GM19025 (cell line): ENCODE measurements around the gene FEZF1.

Experiments used
- ATAC-seq: cut with Tn5 transposase; IDR thresholded peaks from one replicate; pipeline ENCODE4 v1.9.1; 2021; ENCODE audit warnings: mild to moderate bottlenecking, low read depth, moderate library complexity; ENCODE audit not compliant: unreplicated experiment

The FEZF1 gene

GRCh38 chr7:122273117-122273516 is 31.4 kb downstream of the FEZF1 start:
- ATAC-seq: no peak

GRCh38 chr7:122269241-122269640 is 35.3 kb downstream of the FEZF1 start:
- ATAC-seq: no peak

DNA sequence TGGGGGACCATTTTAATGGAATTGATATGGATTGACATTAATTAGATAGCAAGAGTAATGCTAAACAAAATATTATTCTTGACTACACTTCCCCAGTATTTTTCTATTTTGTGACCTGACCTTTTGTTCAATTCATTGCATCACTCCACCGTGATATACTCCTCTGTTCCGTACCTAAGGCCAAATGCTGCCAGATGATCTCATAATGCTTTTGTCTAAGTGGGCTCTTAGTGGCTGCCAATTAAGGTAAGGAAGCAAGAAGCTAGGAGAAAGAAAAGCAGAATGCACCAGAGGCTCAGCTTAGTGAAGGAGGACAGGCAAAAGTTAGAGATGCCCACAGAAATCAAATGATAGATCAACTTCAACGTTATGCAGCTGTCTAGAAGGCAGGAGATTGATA is 36.4 kb downstream of the FEZF1 start:
- no peak for ATAC-seq

DNA sequence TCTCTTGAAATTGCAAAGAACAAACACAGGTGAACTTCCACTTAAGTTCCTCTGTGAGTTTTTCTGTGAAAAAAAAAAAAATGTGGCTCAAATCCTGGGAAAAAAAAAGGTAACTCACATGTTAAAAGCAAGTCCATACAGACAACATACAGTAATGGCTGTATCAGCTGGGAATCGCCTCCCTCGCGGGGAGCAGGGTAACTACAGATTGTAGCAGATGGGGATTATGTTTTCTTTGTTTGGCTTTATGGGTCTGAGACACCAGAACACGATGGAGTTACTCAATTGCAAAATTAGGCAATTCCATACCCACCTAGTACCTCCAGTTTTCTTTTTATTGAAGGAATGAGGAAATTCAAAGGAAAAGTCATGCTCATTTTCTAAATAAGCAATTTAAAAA is 42.3 kb downstream of the FEZF1 start:
- no peak for ATAC-seq

DNA sequence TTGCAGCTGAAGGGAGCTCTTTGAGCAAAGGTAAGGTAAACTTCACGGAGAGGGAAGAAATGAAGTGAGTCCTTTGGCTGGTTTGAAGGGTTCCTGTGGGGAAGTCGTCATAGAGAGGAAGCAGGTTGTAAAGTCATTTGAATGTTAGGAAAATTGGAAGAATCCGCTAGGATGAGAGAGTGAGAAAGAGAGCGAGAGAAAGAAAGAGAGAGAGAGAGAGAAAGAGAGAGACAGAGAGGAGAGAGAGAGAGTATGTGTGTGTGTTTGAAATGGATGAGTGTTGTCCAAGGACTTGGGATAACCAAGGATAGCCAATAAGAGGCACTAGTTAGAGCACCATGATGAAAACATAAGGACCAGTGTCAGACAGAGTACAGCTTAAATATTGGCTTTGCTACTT is 43.1 kb downstream of the FEZF1 start:
- ATAC-seq: no peak

DNA sequence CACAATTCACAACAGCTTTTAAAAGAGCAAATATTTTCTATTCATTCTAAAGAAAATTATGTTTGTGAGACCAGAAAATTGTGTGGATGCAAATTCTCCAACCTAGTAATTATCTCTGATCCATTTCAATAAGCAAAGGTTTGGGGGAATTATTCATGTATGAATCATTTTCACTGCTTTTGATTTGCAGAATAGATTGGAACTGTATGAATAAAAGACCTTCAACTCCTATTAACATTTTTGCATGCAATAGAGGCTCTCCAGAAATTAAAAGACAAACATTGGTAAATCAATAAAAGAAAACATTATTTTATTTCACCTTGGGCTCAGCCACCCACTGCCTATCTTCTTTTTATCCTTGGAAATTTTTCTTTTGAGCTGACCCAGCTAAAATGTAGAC is 43.5 kb downstream of the FEZF1 start:
- ATAC-seq: no peak

DNA sequence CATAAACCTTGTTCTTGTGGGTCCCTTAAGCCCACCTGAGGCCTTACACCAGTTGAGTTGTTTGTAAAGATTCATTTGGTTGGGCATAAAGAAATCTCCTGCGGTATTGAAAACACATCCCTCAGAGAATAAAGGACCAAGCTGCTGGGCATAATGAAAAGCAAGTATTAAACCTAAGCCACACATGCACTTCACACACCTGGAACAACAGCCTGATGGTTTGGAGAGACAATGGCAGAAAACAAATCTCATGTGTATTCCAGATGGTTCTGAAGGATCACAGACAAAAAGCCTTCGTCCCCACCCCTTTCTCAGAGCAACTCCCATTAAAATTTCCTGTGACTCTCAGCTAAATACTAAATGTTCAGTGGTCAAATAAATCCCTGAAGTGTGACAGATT is 44.2 kb downstream of the FEZF1 start:
- no peak for ATAC-seq

DNA sequence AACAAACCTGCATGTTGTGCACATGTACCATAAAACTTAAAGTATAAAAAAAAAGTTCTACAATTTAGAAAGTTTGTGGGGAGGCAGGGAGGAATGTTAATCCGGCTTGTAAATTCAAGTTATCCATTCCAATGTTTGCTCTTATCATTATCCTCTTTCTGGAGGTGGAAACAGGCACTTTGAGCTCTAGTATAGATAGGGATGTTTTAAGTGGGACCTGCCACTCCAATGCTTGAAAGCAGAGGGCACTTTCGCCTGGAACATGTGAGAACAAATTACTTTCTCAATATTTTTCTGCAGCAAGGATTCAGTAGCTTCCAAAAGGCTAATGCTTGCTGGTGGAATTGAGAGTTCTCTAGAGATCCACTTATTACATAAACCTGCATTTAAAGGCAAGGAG is 45.6 kb downstream of the FEZF1 start:
- no peak for ATAC-seq

- ATAC-seq: no peak
Observed at GRCh38 chr7:122257056-122257455, 47.5 kb downstream of the FEZF1 start.

GRCh38 chr7:122256046-122256445 is 48.5 kb downstream of the FEZF1 start:
- ATAC-seq: no peak

GRCh38 chr7:122255454-122255853 is 49.1 kb downstream of the FEZF1 start:
- ATAC-seq: no peak
